ENCODE results near the gene DPP6.

- TF ChIP-seq CTCF (IDR thresholded peaks at IDR 0.05; ENCODE audit: poor library complexity) (no peak), EZH2 (IDR thresholded peaks at IDR 0.05; ENCODE audit: borderline replicate concordance) (no peak)
These were observed 357.6 kb downstream of the DPP6 start for GRCh38 chr7:154409703-154410311.
